HG03039 (cell line): ENCODE measurements around the gene EYS.

Experiments used
- ATAC-seq: cut with Tn5 transposase; IDR thresholded peaks from one replicate; pipeline ENCODE4 v1.9.1; 2021; ENCODE audit warnings: mild to moderate bottlenecking, moderate library complexity; ENCODE audit not compliant: unreplicated experiment

Gene EYS

GRCh38 chr6:64874776-64875175, 832.2 kb downstream of the EYS start:
- ATAC-seq = no peak

- ATAC-seq = no peak
These were observed 834.4 kb downstream of the EYS start for GRCh38 chr6:64872633-64873032.

GRCh38 chr6:64861039-64861651, 845.9 kb downstream of the EYS start:
- ATAC-seq = no peak

- ATAC-seq = no peak
These were observed 846.8 kb downstream of the EYS start for GRCh38 chr6:64860203-64860602.

- ATAC-seq = no peak
These were observed 856.9 kb downstream of the EYS start for GRCh38 chr6:64850121-64850520.

- ATAC-seq = no peak
These were observed 858.6 kb downstream of the EYS start for GRCh38 chr6:64848467-64848866.

- ATAC-seq = no peak
These were observed 859.6 kb downstream of the EYS start for GRCh38 chr6:64847396-64847795.

- ATAC-seq = no peak
These were observed 868.3 kb downstream of the EYS start for GRCh38 chr6:64838726-64839125.

- ATAC-seq = no peak
These were observed 875.3 kb downstream of the EYS start for GRCh38 chr6:64831680-64832079.

GRCh38 chr6:64817525-64817924, 889.5 kb downstream of the EYS start:
- no peak for ATAC-seq

- no peak for ATAC-seq
These were observed 891.3 kb downstream of the EYS start for GRCh38 chr6:64815718-64816117.

- no peak for ATAC-seq
These were observed 894.9 kb downstream of the EYS start for GRCh38 chr6:64812138-64812537.

GRCh38 chr6:64811119-64811518, 895.9 kb downstream of the EYS start:
- no peak for ATAC-seq

- no peak for ATAC-seq
These were observed 899.2 kb downstream of the EYS start for GRCh38 chr6:64807785-64808184.

- no peak for ATAC-seq
These were observed 903.4 kb downstream of the EYS start for GRCh38 chr6:64803470-64804166.

- no peak for ATAC-seq
These were observed 914.5 kb downstream of the EYS start for GRCh38 chr6:64792534-64792933.

GRCh38 chr6:64789476-64789875, 917.5 kb downstream of the EYS start:
- no peak for ATAC-seq

GRCh38 chr6:64786736-64787135, 920.3 kb downstream of the EYS start:
- no peak for ATAC-seq

GRCh38 chr6:64782877-64783276, 924.1 kb downstream of the EYS start:
- no peak for ATAC-seq

GRCh38 chr6:64777941-64778785, 928.9 kb downstream of the EYS start:
- no peak for ATAC-seq

- no peak for ATAC-seq
These were observed 930.7 kb downstream of the EYS start for GRCh38 chr6:64776359-64776758.

- no peak for ATAC-seq
These were observed 932.1 kb downstream of the EYS start for GRCh38 chr6:64774881-64775280.
